HG02623 (cell line): ENCODE measurements around the gene PSMC3.

Source experiments
- ATAC-seq: cut with Tn5 transposase; IDR thresholded peaks from one replicate; pipeline ENCODE4 v1.9.1; 2021; ENCODE audit warnings: moderate library complexity; ENCODE audit not compliant: unreplicated experiment

PSMC3 gene

DNA sequence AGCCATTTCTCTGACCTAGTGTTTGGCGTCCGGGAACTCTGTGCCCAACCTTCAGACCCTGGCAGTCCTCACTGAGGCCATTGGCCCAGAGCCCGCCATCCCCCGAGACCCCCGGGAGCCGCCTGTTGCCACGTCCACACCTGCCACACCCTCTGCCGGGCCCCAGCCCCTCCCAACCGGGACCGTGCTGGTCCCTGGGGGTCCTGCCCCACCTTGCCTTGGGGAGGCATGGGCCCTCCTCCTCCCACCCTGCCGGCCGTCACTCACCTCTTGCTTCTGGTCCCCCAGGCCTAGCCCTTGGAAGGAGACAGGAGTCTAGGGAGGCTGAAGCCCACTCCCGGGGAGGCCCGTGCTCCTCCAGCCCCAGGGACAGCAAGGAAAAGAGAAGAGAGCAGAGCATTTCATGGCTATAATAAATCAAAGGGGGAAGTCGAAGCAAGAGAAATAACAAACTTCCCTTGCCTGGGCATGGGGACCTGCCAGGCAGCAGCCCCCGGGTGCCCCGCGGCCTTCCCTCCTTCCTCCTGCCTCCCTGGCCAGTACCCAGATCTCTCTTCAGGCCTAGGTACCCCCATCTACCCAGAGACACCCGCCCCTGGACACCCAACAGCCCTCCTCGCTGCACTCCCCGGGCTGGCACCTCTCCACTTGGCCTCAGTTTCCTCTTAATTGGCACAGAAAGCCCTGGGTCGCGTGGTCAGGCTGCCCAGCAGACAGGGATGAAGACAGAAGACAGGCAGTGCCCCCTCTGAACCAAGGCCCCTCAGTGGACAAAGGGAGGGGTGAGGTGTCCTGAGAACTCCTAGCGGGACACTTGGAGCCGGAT lies 30.8 kb downstream of the PSMC3 start:
- no peak for ATAC-seq

GRCh38 chr11:47394322-47395222 lies 31.7 kb downstream of the PSMC3 start:
- no peak for ATAC-seq

- no peak for ATAC-seq
These were observed 32.3 kb downstream of the PSMC3 start for GRCh38 chr11:47394050-47394321.

GRCh38 chr11:47393163-47394049 lies 32.8 kb downstream of the PSMC3 start:
- no peak for ATAC-seq

DNA sequence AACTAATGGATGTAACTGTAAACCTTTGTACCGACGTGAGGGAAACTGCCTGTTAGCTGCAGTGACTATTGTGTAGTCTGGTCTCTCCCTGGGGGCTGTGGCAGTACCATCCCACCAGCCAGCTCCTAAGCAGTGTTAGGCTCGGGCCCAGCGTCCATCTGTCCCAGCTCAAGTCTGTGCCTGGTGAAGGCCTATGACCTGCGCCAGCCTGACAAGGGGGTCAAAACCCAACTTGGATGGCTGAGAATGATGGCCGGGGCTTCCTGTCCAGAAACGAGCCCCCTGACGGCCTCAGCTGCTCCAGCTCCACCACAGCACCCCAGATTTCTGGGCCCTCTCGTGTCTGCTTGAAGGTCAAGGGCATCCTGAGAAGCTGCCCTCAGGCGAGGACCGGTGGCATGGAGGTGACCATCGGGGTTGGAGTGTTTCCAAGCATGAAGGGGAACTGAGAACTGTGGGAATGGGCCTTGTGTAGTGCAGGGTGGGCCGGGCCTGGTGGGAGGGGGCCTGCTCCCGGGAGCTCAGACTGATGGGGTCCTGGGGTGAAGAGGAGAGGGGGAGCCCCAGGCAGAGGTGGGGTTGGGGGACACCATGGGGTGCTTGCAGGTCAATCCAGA lies 33.6 kb downstream of the PSMC3 start:
- ATAC-seq: no peak

DNA sequence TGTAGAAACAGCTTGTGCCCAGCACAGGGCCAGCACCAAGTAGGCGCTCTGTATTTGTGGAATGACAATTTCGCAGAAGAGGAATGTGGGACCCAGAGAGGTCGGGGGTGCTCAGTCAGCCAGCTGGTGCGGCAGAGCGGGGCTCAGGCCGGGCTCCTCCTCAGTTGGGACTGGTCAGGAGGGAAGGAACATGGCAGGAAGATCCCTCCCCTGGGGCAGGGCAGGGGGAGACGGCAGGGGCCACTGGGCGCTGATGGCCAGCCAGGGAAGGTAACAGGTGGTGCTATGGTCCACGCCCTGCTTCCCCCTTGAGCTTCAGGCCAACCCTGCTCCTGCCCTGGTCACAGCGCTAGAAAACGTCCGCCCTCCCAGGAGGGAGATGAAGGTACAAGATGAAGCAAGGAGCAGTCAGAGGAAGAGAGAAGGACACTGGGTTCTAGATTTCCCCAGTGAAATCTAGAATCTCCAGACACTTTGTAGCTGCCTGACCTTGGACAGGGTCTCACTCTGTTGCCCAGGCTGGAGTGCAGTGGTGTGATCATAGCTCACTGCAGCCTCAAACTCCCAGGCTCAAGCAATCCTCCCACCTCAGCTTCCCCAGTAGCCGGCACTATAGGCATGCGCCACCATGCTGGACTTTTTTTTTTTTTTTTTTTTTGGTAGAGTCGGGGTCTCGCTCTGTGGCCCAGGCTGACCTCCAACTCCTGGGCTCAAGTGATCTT lies 34.4 kb downstream of the PSMC3 start:
- ATAC-seq: no peak

DNA sequence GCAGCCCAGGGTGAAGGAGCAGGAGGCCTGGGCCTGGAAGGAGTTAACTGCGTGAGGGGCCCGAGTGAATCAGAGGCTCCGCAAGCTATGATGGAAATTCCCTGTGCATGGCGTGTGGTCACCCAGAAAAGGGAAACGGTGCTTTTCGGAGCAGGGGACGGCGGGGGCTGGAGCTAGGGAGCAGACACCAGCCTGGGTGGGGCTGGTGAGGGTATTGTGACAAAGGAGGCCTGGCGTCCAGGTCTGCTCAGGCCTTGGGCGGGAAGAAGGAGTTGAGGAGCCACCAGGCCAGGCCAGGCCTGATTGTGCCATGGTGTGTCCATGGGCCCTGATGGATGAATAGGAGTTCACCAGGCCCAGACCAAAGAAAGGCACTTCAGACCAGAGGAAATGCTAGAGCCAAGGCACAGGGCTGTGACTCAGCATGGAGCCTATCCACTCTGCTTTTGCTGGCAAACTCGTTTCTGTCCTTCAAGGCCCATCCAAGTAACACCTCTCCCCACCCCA lies 35.1 kb downstream of the PSMC3 start:
- ATAC-seq: no peak

DNA sequence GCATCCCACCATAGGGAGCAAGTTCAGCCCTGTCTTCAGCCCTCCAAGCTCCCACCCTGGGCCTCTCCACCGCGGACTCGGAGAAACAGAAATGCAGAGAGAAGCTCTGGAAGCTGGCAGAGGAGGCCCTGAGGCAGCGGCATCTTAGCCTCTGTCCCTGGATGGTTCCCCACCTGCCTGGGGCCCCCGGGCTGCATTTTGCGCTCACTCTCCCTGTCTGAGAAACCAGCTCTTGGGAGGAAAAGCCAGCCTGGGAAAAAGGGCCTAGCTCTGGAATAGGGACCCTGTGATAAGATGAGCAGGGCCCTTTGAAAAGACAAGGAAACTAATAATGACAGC lies 35.8 kb downstream of the PSMC3 start:
- no peak for ATAC-seq

DNA sequence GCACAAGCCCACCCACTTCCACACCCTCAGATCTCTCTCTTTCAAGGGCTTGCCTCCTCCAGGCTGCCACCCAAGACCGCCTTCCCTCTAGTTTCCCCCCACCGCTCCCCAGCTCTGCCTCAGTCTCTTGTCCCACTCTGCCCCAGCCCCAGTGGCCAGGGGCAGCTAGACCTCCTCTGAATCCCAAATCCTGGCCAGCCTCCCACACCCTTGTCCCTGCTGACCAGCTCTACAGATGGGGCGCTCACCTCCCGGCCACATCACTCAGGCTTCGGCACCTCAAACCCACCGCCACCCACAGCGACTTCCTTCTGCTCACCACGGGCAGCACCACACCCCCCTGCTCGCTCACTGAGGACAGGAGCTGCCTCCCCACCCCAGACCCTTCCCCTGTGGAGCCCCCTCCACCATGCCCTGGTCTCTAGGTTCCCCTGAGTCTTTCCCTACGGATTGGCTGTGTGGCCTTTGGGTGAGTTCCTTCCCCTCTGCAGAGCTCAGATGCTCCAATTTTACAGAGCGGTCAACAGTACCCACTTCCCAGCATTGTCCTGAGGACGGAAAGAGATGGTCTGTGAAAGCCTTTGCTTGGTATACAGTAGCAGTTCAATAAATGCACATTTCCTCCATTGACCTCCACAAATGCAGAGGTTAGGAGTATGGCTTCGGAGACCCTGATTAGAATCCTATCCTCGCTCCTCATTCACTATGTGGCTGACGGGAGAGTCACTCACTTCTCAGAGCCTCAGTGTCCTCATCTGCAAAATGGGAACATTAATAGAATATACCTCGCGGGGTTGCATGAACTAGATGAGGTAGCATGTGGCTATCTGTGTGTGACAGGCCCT lies 36.4 kb downstream of the PSMC3 start:
- ATAC-seq: no peak

DNA sequence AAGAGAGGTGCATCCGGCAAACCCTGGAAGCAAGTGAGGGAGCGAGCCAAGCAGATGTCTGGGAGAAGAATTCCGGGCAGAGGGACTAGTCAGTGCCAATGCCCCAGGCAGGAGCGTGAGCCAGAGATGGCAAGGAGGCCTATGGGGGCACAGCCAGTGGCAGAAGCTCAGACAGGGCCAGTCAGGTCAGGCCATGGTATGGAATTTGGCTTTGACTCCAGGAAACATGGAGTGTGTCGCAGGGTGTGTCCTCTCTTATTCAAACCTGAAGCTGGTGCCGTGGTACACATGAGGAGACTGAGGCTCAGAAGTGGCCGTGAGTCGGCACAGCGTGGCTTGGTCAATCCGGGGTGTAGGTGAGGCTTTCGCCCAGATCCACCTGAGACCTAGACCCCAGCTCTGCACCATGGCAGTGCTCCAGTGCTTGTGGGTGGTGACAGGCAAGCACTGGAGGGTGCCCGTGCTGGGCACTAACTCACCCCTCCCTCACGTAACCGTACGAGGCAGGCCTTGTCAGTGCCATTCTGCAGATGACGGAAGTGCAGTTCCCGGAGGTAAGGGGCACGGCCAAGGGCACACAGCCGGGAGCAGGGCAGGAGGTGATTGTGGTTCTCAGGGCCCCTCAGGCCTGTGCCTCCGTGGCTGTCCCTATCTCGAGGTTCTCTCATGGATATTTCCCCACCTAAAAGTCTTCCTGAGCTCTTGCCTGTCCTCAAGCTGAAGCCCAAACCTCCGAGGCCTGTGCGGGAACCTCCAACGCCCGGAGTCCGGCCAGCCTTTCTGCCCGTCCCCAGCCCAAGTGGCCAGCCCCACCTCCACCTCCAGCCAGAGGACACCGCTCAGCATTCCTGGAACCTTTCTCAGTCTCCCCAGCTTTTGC lies 37.3 kb downstream of the PSMC3 start:
- ATAC-seq: no peak

DNA sequence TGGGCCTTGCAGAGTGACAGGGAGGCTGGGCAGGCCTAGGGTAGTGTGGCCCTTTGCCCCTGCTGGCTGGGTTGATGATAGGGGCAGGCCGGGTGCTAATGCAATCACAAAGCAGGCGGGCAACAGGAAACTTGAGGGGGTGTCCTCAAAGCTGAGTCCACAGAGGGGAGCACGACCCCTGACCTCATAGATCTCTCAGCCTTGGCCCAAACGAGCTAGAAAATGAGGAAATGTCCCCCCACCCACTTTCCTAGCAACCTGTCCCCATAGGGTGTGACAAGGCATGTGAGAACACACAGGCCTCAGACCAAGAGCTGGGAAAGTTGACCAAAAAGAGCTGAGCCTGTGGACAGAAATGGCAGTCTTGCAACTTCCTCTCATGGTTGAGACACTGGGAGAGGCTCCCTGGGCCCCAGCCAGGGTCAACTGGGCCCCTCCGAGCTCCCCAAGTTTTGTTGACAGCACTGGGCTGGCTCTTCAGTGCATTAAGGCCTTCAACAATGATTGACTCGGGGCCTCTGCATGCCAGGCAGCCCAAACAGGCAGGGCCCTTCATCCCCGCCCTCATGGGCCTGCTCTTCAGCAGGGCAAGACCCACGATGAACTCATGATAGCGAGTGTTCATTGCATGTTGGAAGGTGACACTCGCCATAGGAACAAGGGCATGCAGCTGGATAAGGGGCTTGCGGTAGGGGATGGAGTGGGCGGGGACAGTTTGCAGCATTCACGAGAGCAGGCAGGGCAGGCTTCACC lies 38.1 kb downstream of the PSMC3 start:
- no peak for ATAC-seq

DNA sequence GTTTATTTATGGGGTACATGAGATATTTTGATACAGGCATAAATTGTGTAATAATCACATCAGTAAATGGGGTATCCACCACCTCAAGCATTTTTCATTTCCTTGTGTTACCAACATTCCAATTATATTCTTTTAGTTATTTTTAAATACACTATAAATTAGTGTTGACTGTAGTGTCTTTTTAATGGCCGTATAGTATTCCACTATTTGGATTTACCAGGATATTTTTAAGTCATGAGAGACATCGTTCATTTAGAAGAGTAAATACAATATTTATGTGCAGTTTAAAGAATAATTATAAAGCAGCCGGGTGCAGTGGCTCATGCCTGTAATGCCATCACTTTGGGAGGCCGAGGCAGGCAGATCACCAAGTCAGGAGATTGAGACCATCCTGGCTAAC lies 41.7 kb downstream of the PSMC3 start:
- no peak for ATAC-seq

DNA sequence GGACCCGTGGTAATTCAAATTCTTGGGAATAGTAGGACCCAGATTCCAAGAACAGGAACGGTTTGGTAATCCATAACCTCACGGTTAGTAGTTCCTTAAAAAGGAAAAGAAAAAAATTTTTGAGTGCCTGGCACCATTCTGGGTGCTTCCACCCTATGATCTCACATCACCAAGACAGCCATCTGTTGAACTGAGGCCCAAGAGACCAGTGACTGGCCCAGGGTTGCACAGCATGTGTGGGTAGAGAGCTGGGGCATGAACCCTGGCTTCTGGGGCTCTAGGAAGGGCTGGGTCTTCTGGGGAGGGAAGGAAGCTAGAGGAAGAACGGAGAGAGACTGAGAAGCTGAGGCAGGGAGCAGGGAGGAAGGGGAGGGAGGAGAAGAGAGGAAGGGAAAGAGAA lies 43.2 kb downstream of the PSMC3 start:
- no peak for ATAC-seq

- ATAC-seq: no peak
These were observed 46.2 kb downstream of the PSMC3 start for GRCh38 chr11:47380078-47380477.

GRCh38 chr11:47379317-47379716 lies 46.9 kb downstream of the PSMC3 start:
- ATAC-seq: no peak

DNA sequence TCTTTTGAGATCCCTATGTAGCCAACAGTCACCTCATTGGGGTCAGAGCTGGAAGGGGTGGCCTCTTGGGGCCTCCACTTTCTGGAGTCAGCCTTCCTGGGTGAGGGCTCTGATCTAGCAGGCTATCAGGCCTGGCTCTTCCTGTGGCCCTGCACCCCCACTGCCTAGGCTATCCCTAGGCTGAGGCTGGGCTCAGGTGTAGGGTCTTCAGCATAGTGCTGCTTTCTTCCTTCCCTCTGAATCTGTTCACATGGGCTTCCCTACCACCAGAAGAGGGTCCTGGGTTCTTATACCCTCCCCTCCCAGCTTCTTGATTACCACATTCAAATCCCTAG lies 47.4 kb downstream of the PSMC3 start:
- no peak for ATAC-seq

DNA sequence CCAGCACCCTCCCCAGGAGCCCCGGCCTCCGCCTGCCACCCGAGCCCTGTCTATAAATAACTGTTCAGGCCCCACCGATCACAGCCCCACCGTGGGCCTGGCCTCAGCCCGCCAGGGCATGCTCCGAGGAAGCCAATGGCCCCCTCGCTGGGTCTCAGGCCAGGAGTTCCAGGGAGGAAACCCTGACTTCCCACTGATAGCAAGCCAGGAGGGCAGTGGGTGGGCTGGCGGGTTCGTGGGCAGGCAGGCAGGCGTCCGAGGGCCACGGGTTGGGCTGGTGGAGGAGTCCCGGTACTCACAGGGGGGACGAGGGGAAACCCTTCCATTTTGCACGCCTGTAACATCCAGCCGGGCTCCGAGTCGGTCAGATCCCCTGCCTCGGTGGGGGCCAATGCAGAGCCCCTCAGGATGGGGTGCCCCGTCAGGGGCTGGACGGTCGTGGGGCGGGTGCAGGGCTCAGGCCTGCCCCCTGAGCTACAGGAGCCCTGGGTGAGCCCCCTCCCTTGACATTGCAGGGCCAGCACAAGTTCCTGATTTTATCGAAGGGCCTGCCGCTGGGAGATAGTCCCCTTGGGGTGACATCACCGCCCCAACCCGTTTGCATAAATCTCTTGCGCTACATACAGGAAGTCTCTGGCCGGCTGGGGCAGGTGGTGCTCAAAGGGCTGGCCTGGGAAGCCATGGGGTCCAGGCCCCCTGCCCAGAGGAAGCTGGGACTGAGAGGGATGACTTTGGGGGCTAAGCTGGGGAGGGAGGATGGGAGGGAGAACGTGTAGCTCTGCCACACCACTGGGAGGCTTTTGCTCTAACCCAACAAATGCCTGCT lies 48.0 kb downstream of the PSMC3 start, which contains the start of gene SPI1:
Gene SPI1, minus strand, starts transcription at position 538 of the 826 bp plus-strand sequence. Its CDS starts 194 bp downstream, at position 344.
- ATAC-seq: peak; percentile 79
